HG02885 (cell line): Measurements from ENCODE around the gene CDHR5.
"Not testable (repeated sequence)": the region's sequence is repeated elsewhere in the genome, so short reads cannot be mapped to it uniquely, and the experiment has no call there.

Experiments used
- ATAC-seq: cut with Tn5 transposase; IDR thresholded peaks from one replicate; pipeline ENCODE4 v1.9.1; 2021; ENCODE audit warnings: mild to moderate bottlenecking; ENCODE audit not compliant: unreplicated experiment, poor library complexity

Gene CDHR5

GRCh38 chr11:592501-592900 is 32.3 kb downstream of the CDHR5 start:
- ATAC-seq = no peak

- no peak for ATAC-seq
Observed at GRCh38 chr11:590997-591396, 33.8 kb downstream of the CDHR5 start.

GRCh38 chr11:589798-590197 is 35.0 kb downstream of the CDHR5 start:
- no peak for ATAC-seq

- ATAC-seq = no peak
Observed at GRCh38 chr11:587978-588380, 36.8 kb downstream of the CDHR5 start.

- ATAC-seq = no peak
Observed at GRCh38 chr11:587546-587945, 37.2 kb downstream of the CDHR5 start.

- ATAC-seq = no peak
Observed at GRCh38 chr11:586376-587316, 38.1 kb downstream of the CDHR5 start.

- ATAC-seq = no peak
Observed at GRCh38 chr11:584287-584686, 40.5 kb downstream of the CDHR5 start.

GRCh38 chr11:581752-582151 is 43.0 kb downstream of the CDHR5 start:
- no peak for ATAC-seq

- no peak for ATAC-seq
Observed at GRCh38 chr11:581342-581741, 43.4 kb downstream of the CDHR5 start.

- no peak for ATAC-seq
Observed at GRCh38 chr11:579830-580601, 44.7 kb downstream of the CDHR5 start.

- ATAC-seq = no peak
Observed at GRCh38 chr11:578276-579035, 46.3 kb downstream of the CDHR5 start.

- ATAC-seq = no peak
Observed at GRCh38 chr11:577611-577894, 47.2 kb downstream of the CDHR5 start.

- no peak for ATAC-seq
Observed at GRCh38 chr11:576811-577610, 47.7 kb downstream of the CDHR5 start.

GRCh38 chr11:575996-576768 is 48.6 kb downstream of the CDHR5 start, which contains the start of gene PHRF1:
PHRF1 (plus strand) TSS chr11:576470; CDS start chr11:581513, 5,043 bp downstream.
- ATAC-seq = peak; percentile 83

- ATAC-seq = peak; percentile 45
Observed at GRCh38 chr11:575313-575995, 49.3 kb downstream of the CDHR5 start.

GRCh38 chr11:574632-575312 is 50.0 kb downstream of the CDHR5 start:
- ATAC-seq = no peak

GRCh38 chr11:574031-574570 is 50.7 kb downstream of the CDHR5 start:
- ATAC-seq = not testable (repeated sequence)
